ENCODE results near the gene KCNMA1.

DNA sequence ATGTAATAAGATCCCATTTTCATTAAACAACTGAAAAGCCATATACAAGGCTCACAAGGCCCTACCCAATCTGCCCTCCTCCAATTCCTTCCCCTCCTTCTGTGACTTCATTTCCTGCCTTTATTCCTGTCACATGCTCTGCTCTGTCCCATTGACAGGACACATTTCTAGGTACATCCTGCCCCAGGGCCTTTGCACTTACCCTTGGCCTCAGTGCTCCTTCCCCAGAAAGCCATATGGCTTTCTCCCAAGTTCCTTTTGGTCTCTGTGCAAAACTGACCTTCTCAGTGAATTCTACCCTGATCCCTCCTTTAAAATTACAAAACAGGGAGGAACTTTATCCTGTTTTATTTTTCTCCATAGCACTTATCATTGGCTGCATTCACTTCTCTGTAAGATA, 40.0 kb downstream of the KCNMA1 start:
- TF ChIP-seq, protein P1, sequence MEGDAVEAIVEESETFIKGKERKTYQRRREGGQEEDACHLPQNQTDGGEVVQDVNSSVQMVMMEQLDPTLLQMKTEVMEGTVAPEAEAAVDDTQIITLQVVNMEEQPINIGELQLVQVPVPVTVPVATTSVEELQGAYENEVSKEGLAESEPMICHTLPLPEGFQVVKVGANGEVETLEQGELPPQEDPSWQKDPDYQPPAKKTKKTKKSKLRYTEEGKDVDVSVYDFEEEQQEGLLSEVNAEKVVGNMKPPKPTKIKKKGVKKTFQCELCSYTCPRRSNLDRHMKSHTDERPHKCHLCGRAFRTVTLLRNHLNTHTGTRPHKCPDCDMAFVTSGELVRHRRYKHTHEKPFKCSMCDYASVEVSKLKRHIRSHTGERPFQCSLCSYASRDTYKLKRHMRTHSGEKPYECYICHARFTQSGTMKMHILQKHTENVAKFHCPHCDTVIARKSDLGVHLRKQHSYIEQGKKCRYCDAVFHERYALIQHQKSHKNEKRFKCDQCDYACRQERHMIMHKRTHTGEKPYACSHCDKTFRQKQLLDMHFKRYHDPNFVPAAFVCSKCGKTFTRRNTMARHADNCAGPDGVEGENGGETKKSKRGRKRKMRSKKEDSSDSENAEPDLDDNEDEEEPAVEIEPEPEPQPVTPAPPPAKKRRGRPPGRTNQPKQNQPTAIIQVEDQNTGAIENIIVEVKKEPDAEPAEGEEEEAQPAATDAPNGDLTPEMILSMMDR (IDR thresholded peaks at IDR 0.05) = no peak
- TF ChIP-seq POLR2A (IDR thresholded peaks at IDR 0.05) = no peak
- TF ChIP-seq POLR2AphosphoS5 (IDR thresholded peaks at IDR 0.05) = no peak
